Activated CD4-positive, CD25-positive, alpha-beta regulatory T cell treated with anti-CD3 and anti-CD28 coated beads, Interleukin-2, amount 50 U/mL, for 24 hours (primary cell): ENCODE data around the gene SBF2.
"Not testable (repeated sequence)": the region's sequence is repeated elsewhere in the genome, so short reads cannot be mapped to it uniquely, and the experiment has no call there.

Experiments used
- ATAC-seq, 2 donors: fragments of 150-1000 bp; cut with Tn5 transposase; one replicate each; pipeline ENCODE4 v1.10.0; 2021; ENCODE audit warnings: mild to moderate bottlenecking in 1 of 2, moderate library complexity in 1 of 2

The SBF2 gene

GRCh38 chr11:10109806-10110205 lies 184.2 kb downstream of the SBF2 start:
- ATAC-seq: no peak

- ATAC-seq: no peak
Measured at GRCh38 chr11:10108915-10109680, 184.9 kb downstream of the SBF2 start.

- ATAC-seq: no peak
Measured at GRCh38 chr11:10107497-10107896, 186.5 kb downstream of the SBF2 start.

- no peak for ATAC-seq
Measured at GRCh38 chr11:10097615-10098014, 196.4 kb downstream of the SBF2 start.

GRCh38 chr11:10096987-10097386 lies 197.0 kb downstream of the SBF2 start:
- no peak for ATAC-seq

GRCh38 chr11:10095412-10096208 lies 198.4 kb downstream of the SBF2 start:
- ATAC-seq: no peak

- no peak for ATAC-seq
Measured at GRCh38 chr11:10092426-10092825, 201.6 kb downstream of the SBF2 start.

GRCh38 chr11:10091314-10092045 lies 202.5 kb downstream of the SBF2 start:
- ATAC-seq: no peak

GRCh38 chr11:10087923-10088225 lies 206.1 kb downstream of the SBF2 start:
- ATAC-seq: not testable (repeated sequence)

- ATAC-seq: no peak
Measured at GRCh38 chr11:10087186-10087922, 206.7 kb downstream of the SBF2 start.

GRCh38 chr11:10080138-10080537 lies 213.9 kb downstream of the SBF2 start:
- no peak for ATAC-seq

GRCh38 chr11:10076458-10077141 lies 217.4 kb downstream of the SBF2 start:
- ATAC-seq: no peak

GRCh38 chr11:10075141-10075540 lies 218.9 kb downstream of the SBF2 start:
- peak; percentile 28 to 60 for ATAC-seq

- ATAC-seq: no peak
Measured at GRCh38 chr11:10072841-10073240, 221.2 kb downstream of the SBF2 start.

GRCh38 chr11:10072142-10072541 lies 221.9 kb downstream of the SBF2 start:
- no peak for ATAC-seq

GRCh38 chr11:10067629-10068300 lies 226.3 kb downstream of the SBF2 start:
- no peak for ATAC-seq

GRCh38 chr11:10066441-10066840 lies 227.6 kb downstream of the SBF2 start:
- ATAC-seq: no peak

GRCh38 chr11:10064828-10065227 lies 229.2 kb downstream of the SBF2 start:
- no peak for ATAC-seq

- no peak for ATAC-seq
Measured at GRCh38 chr11:10058356-10058755, 235.7 kb downstream of the SBF2 start.

- no peak for ATAC-seq
Measured at GRCh38 chr11:10051868-10052586, 242.0 kb downstream of the SBF2 start.

- ATAC-seq: no peak
Measured at GRCh38 chr11:10050561-10050960, 243.5 kb downstream of the SBF2 start.
